Umbilical cord (tissue), 2 donors: Measurements from ENCODE around the gene ARSI. TPM values are rescaled to one million over a fixed set of nuclear protein-coding genes. Genes with fewer than 3 reads are reported as not detected.
"Not testable (repeated sequence)": the region's sequence is repeated elsewhere in the genome, so short reads cannot be mapped to it uniquely, and the experiment has no call there.

Experiments used
- DNase-seq: peaks from one replicate; pipeline ENCODE4 v3.0.0-alpha.2; 2015; ENCODE audit warnings: low spot score
- total RNA-seq: library from RNA; depleted of rRNA; stranded (reverse); fragments of >200 nt; gene quantifications from one replicate; pipeline ENCODE4 v1.2.3, GENCODE V29; 2014; ENCODE audit warnings: low replicate concordance; ENCODE audit not compliant: insufficient read depth

The ARSI gene
- total RNA-seq, 1 donor from 2014 or later, result 15.9 TPM

DNA sequence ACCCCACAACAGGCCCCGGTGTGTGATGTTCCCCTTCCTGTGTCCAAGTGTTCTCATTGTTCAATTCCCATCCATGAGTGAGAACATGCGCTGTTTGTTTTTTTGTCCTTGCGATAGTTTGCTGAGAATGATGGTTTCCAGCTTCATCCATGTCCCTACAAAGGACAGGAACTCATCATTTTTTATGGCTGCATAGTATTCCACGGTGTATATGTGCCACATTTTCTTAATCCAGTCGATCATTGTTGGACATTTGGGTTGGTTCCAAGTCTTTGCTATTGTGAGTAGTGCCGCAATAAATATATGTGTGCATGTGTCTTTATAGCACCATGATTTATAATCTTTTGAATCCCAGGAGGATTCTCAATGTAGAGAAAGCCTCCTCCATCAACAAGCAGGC lies 54.2 kb downstream of the ARSI start:
- DNase-seq, result not testable (repeated sequence)

DNA sequence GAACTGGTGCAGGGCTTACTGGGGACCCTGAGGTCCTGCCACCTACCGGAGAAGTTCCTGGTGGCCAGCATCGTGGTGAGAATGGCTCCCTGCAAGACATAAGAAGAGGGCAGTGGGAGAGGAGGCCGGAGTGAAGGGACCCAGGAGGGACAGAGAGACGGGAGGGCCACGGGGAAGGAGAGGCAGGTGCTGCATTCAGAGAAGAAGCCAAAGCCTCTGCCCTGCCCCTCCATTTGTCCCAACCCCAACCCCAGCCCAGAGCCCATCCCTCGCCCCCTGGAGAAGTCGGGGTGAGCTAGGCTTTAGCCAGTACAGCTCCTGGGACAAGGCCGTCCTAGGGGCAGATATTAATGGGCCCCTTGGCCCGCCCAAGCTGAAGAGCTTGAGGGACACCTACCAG lies 55.0 kb downstream of the ARSI start:
- no peak for DNase-seq

DNA sequence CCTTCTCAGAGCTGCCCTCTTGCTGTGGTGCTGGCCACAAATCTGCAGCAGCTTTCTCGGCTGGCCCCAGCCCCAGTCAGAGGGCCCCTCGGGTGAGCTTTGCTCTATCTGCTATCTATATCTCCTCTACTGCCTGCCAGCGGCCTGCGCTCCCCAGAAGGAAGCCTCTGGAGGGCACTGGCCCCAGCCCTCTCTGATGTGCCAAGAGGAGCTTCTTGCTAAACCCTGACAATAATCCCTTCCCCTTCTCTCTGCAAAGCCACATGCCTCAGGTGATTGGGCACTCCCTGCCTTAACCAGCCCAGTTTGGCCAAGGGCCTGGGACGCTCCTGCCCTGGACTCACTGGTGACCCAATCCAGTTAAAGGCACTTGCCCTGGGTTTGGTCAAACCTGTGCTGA lies 55.9 kb downstream of the ARSI start:
- peak; percentile 66 for DNase-seq

DNA sequence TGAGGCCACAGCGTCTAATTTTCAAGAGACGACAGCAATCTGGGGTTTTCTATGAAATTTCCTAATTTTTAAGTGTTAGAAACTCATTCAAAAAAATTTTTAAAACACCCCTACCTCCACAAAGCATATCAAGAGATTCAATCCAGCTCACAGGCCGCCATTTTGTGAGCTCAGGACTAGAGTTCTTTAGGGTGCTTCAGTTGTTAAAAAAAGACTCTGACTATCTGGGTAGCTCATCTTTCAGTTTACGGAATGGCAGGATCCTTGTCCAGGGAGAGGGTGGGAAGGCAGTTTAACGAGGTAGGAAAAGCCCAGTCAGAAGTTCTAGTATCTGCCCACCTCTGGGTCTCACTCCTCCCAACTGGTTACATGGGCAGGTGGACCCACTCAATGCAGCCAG lies 56.3 kb downstream of the ARSI start:
- DNase-seq, result no peak

Other genes with a start within 250 kb of the ARSI start
- 48.9 TPM for gene CSF1R, start 216.4 kb downstream of the ARSI start, total RNA-seq
- gene PDGFRB, start 147.1 kb downstream of the ARSI start, total RNA-seq, result 223 TPM
- 2.4 TPM for gene CDX1, start 136.1 kb downstream of the ARSI start, total RNA-seq
- gene SLC6A7, start 112.8 kb downstream of the ARSI start, total RNA-seq, result 10.8 TPM
- 5.8 TPM for gene CAMK2A, start 13.1 kb downstream of the ARSI start, total RNA-seq
- 8.4 TPM for gene TCOF1, start 54.8 kb upstream of the ARSI start, total RNA-seq
- gene CD74, start 110.0 kb upstream of the ARSI start, total RNA-seq, result 31.1 TPM
- gene RPS14, start 146.8 kb upstream of the ARSI start, total RNA-seq, result 1,414 TPM
- 47.4 TPM for gene NDST1, start 205.2 kb upstream of the ARSI start, total RNA-seq